ENCODE data around the gene UROC1.

The UROC1 gene

DNA sequence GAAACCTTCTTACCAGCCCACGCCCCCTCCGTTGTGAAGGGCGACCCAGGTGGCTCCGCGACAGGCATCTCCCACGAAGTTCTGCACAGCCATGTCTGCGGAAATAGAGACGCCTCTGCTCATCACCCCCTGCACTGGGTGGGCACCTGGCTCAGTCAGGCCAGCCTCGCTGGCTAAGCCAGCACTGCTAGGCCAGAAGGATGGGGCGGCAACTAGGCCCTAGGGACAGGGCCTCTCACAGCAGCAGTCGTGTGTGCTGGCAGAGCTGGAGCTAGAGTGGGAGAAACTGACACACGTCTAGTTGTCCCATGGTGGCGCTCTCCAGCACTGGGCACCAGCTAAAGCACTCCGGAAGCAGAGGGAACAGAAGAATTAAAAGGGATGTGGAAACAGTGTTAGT, 29.4 kb downstream of the UROC1 start:
- H3K4me2 ChIP-seq (ENCODE audit: insufficient read depth, low read length, poor library complexity, severe bottlenecking): no peak overlapping the region
- WGBS, 2 donors (ENCODE audit: extremely low coverage in 2 of 2, insufficient read length in 2 of 2, insufficient replicate concordance in 1 of 2): no CpG with 5 or more reads among the region's 14 CpGs
- H3K9ac ChIP-seq (ENCODE audit: low read depth, low read length, poor library complexity): no peak overlapping the region

DNA sequence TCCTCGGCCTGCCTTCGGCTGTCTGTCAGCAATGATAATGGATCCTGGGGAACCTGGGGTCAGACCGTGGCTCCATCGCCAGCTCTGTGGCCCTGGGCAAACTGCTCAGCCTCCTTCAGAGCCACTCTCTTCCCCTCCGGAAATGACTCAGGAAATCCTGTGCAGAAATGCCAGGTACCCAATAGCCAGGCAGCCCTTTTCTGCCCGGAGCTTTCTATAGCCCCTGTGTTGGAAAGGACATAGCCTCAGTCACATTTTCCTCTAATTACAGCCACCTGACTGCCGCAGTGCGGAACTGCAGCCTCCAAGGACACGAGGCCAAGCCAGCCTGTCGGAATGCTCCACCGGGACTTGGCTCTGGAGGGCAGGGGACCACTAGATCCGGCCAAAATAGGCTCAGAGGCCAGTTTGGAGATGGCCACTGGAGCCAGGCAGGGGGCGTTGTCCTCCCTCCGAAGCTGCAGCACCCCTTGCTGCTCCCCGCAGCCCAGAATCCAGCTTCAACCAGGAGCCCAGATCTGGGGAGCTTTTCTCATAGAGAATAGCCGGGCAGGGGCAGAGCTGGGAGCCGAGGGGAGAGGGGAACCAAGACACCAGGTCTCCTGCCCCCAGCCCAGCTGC, 30.3 kb downstream of the UROC1 start:
- DNase-seq (ENCODE audit: low spot score): no peak
- Histone ChIP-seq H3K36me3 (replicated peaks in 1 of 2; ENCODE audit: control insufficient read depth in 2 of 2, insufficient read depth in 2 of 2, low read length in 2 of 2) (no peaks in the 10 kb centered on the region), H2BK120ac (ENCODE audit: low read depth, low read length) (no peak overlapping the region), H3K9me3 (replicated peaks in 1 of 2; ENCODE audit: control insufficient read depth in 2 of 2, insufficient read depth in 1 of 2, low read depth in 1 of 2, low read length in 2 of 2) (no peaks in the 10 kb centered on the region), H3K4me1 (ENCODE audit: control insufficient read depth in 2 of 2, insufficient read depth in 1 of 2, low read depth in 1 of 2, low read length in 2 of 2) (peaks cover 0 to 13% of the 10 kb centered on the region in 2 donors), H2BK5ac (ENCODE audit: low read length) (no peak overlapping the region), H3K4ac (ENCODE audit: low read length) (no peak overlapping the region), H3K79me1 (ENCODE audit: low read depth, low read length) (no peaks in the 10 kb centered on the region), H3K27me3 (ENCODE audit: control insufficient read depth in 3 of 3, insufficient read depth in 3 of 3, low read depth in 1 of 3, low read length in 3 of 3) (peaks cover 0 to 35% (median 0%) of the 10 kb centered on the region in 3 experiments), H3K9ac (ENCODE audit: low read depth, low read length, poor library complexity) (no peak overlapping the region), H2BK15ac (ENCODE audit: low read length) (no peak overlapping the region), H3K4me3 (ENCODE audit: low read length in 2 of 2) (no peak overlapping the region), H4K8ac (ENCODE audit: low read depth, low read length) (no peak overlapping the region), H2AFZ (ENCODE audit: low read length) (peak overlapping the region; percentile 41), H3K4me2 (ENCODE audit: insufficient read depth, low read length, poor library complexity, severe bottlenecking) (no peak overlapping the region), H3K14ac (ENCODE audit: low read length) (no peak overlapping the region), H2BK12ac (ENCODE audit: low read length) (no peak overlapping the region), H3K27ac (replicated peaks; ENCODE audit: low read length) (no peak overlapping the region), H3K18ac (ENCODE audit: low read length) (no peak overlapping the region), H3K23ac (ENCODE audit: low read depth, low read length, poor library complexity) (no peak overlapping the region), H4K91ac (ENCODE audit: low read depth, low read length, poor library complexity) (no peak overlapping the region), H2AK5ac (ENCODE audit: low read depth, low read length) (no peak overlapping the region)
- WGBS, 2 donors (ENCODE audit: extremely low coverage in 2 of 2, insufficient read length in 2 of 2, insufficient replicate concordance in 1 of 2): no CpG with 5 or more reads among the region's 17 CpGs

More for the DNA sequence above, 29.4 kb downstream of the UROC1 start:
- H3K14ac ChIP-seq (ENCODE audit: low read length): peak overlapping the region; percentile 72
- H3K27me3 ChIP-seq (ENCODE audit: control insufficient read depth in 3 of 3, insufficient read depth in 3 of 3, low read depth in 1 of 3, low read length in 3 of 3): peaks cover 0 to 33% (median 0%) of the 10 kb centered on the region in 3 experiments
- no peak overlapping the region for H2AFZ ChIP-seq (ENCODE audit: low read length)
- H3K4me1 ChIP-seq (ENCODE audit: control insufficient read depth in 2 of 2, insufficient read depth in 1 of 2, low read depth in 1 of 2, low read length in 2 of 2): peaks cover 0 to 13% of the 10 kb centered on the region in 2 donors
- H4K8ac ChIP-seq (ENCODE audit: low read depth, low read length): no peak overlapping the region
- H2BK15ac ChIP-seq (ENCODE audit: low read length): peak overlapping the region; percentile 8
- peak overlapping the region; percentile 47 for H2AK5ac ChIP-seq (ENCODE audit: low read depth, low read length)
- H4K91ac ChIP-seq (ENCODE audit: low read depth, low read length, poor library complexity): no peak overlapping the region
- no peak overlapping the region for H2BK5ac ChIP-seq (ENCODE audit: low read length)
- no peak for DNase-seq (ENCODE audit: low spot score)
- H3K4ac ChIP-seq (ENCODE audit: low read length): no peak overlapping the region
- H3K18ac ChIP-seq (ENCODE audit: low read length): peak overlapping the region; percentile 73
- no peaks in the 10 kb centered on the region for H3K79me1 ChIP-seq (ENCODE audit: low read depth, low read length)
- peak overlapping the region in 1 of 2 donors; percentile 14 for H3K4me3 ChIP-seq (ENCODE audit: low read length in 2 of 2)
- H3K36me3 ChIP-seq (replicated peaks in 1 of 2; ENCODE audit: control insufficient read depth in 2 of 2, insufficient read depth in 2 of 2, low read length in 2 of 2): no peaks in the 10 kb centered on the region
- no peak overlapping the region for H3K23ac ChIP-seq (ENCODE audit: low read depth, low read length, poor library complexity)
- no peaks in the 10 kb centered on the region for H3K9me3 ChIP-seq (replicated peaks in 1 of 2; ENCODE audit: control insufficient read depth in 2 of 2, insufficient read depth in 1 of 2, low read depth in 1 of 2, low read length in 2 of 2)
- H3K27ac ChIP-seq (replicated peaks; ENCODE audit: low read length): no peak overlapping the region
- H2BK12ac ChIP-seq (ENCODE audit: low read length): peak overlapping the region; percentile 64
- H2BK120ac ChIP-seq (ENCODE audit: low read depth, low read length): no peak overlapping the region

- H2BK120ac ChIP-seq (ENCODE audit: low read depth, low read length): no peak overlapping the region
- H4K8ac ChIP-seq (ENCODE audit: low read depth, low read length): no peak overlapping the region
- no peak overlapping the region for H3K9ac ChIP-seq (ENCODE audit: low read depth, low read length, poor library complexity)
- H2BK12ac ChIP-seq (ENCODE audit: low read length): peak overlapping the region; percentile 69
- H2BK15ac ChIP-seq (ENCODE audit: low read length): no peak overlapping the region
- H3K4me2 ChIP-seq (ENCODE audit: insufficient read depth, low read length, poor library complexity, severe bottlenecking): no peak overlapping the region
- no peaks in the 10 kb centered on the region for H3K9me3 ChIP-seq (replicated peaks in 1 of 2; ENCODE audit: control insufficient read depth in 2 of 2, insufficient read depth in 1 of 2, low read depth in 1 of 2, low read length in 2 of 2)
- peaks cover 0 to 13% of the 10 kb centered on the region in 2 donors for H3K4me1 ChIP-seq (ENCODE audit: control insufficient read depth in 2 of 2, insufficient read depth in 1 of 2, low read depth in 1 of 2, low read length in 2 of 2)
- no peak overlapping the region for H3K27ac ChIP-seq (replicated peaks; ENCODE audit: low read length)
- H3K79me1 ChIP-seq (ENCODE audit: low read depth, low read length): no peaks in the 10 kb centered on the region
- DNase-seq (ENCODE audit: low spot score): no peak
- H2BK5ac ChIP-seq (ENCODE audit: low read length): no peak overlapping the region
- H3K36me3 ChIP-seq (replicated peaks in 1 of 2; ENCODE audit: control insufficient read depth in 2 of 2, insufficient read depth in 2 of 2, low read length in 2 of 2): no peaks in the 10 kb centered on the region
- WGBS, 2 donors (ENCODE audit: extremely low coverage in 2 of 2, insufficient read length in 2 of 2, insufficient replicate concordance in 1 of 2): no CpG with 5 or more reads among the region's 14 CpGs
- H3K27me3 ChIP-seq (ENCODE audit: control insufficient read depth in 3 of 3, insufficient read depth in 3 of 3, low read depth in 1 of 3, low read length in 3 of 3): peaks cover 0 to 42% (median 0%) of the 10 kb centered on the region in 3 experiments
- no peak overlapping the region for H3K4ac ChIP-seq (ENCODE audit: low read length)
- H3K4me3 ChIP-seq (ENCODE audit: low read length in 2 of 2): no peak overlapping the region
- H2AK5ac ChIP-seq (ENCODE audit: low read depth, low read length): no peak overlapping the region
- peak overlapping the region; percentile 26 for H2AFZ ChIP-seq (ENCODE audit: low read length)
- H3K14ac ChIP-seq (ENCODE audit: low read length): no peak overlapping the region
- no peak overlapping the region for H4K91ac ChIP-seq (ENCODE audit: low read depth, low read length, poor library complexity)
- H3K23ac ChIP-seq (ENCODE audit: low read depth, low read length, poor library complexity): no peak overlapping the region
- peak overlapping the region; percentile 2 for H3K18ac ChIP-seq (ENCODE audit: low read length)
Observed at GRCh38 chr3:126486360-126486847, 31.2 kb downstream of the UROC1 start.

GRCh38 chr3:126485956-126486355, 31.6 kb downstream of the UROC1 start:
- no CpG with 5 or more reads among the region's 9 CpGs for WGBS, 2 donors (ENCODE audit: extremely low coverage in 2 of 2, insufficient read length in 2 of 2, insufficient replicate concordance in 1 of 2)
- H3K23ac ChIP-seq (ENCODE audit: low read depth, low read length, poor library complexity): no peak overlapping the region
- H2BK15ac ChIP-seq (ENCODE audit: low read length): no peak overlapping the region
- peak overlapping the region; percentile 49 for H2AK5ac ChIP-seq (ENCODE audit: low read depth, low read length)
- no peak overlapping the region for H3K27ac ChIP-seq (replicated peaks; ENCODE audit: low read length)
- H4K8ac ChIP-seq (ENCODE audit: low read depth, low read length): no peak overlapping the region
- H3K14ac ChIP-seq (ENCODE audit: low read length): no peak overlapping the region
- no peak overlapping the region for H4K91ac ChIP-seq (ENCODE audit: low read depth, low read length, poor library complexity)
- H3K18ac ChIP-seq (ENCODE audit: low read length): no peak overlapping the region
- H2BK12ac ChIP-seq (ENCODE audit: low read length): peak overlapping the region; percentile 69
- H3K9ac ChIP-seq (ENCODE audit: low read depth, low read length, poor library complexity): no peak overlapping the region
- H3K79me1 ChIP-seq (ENCODE audit: low read depth, low read length): no peaks in the 10 kb centered on the region
- peaks cover 0 to 13% of the 10 kb centered on the region in 2 donors for H3K4me1 ChIP-seq (ENCODE audit: control insufficient read depth in 2 of 2, insufficient read depth in 1 of 2, low read depth in 1 of 2, low read length in 2 of 2)
- no peak overlapping the region for H3K4me2 ChIP-seq (ENCODE audit: insufficient read depth, low read length, poor library complexity, severe bottlenecking)
- H3K9me3 ChIP-seq (replicated peaks in 1 of 2; ENCODE audit: control insufficient read depth in 2 of 2, insufficient read depth in 1 of 2, low read depth in 1 of 2, low read length in 2 of 2): no peaks in the 10 kb centered on the region
- H2BK5ac ChIP-seq (ENCODE audit: low read length): no peak overlapping the region
- no peak overlapping the region for H3K4ac ChIP-seq (ENCODE audit: low read length)
- H3K27me3 ChIP-seq (ENCODE audit: control insufficient read depth in 3 of 3, insufficient read depth in 3 of 3, low read depth in 1 of 3, low read length in 3 of 3): peaks cover 0 to 37% (median 0%) of the 10 kb centered on the region in 3 experiments
- H3K36me3 ChIP-seq (replicated peaks in 1 of 2; ENCODE audit: control insufficient read depth in 2 of 2, insufficient read depth in 2 of 2, low read length in 2 of 2): no peaks in the 10 kb centered on the region
- H3K4me3 ChIP-seq (ENCODE audit: low read length in 2 of 2): no peak overlapping the region
- H2BK120ac ChIP-seq (ENCODE audit: low read depth, low read length): no peak overlapping the region
- peak overlapping the region; percentile 53 for H2AFZ ChIP-seq (ENCODE audit: low read length)
- DNase-seq (ENCODE audit: low spot score): no peak
